ENCODE measurements around the gene HLTF.

Gene HLTF

GRCh38 chr3:149020196-149020838 lies 66.0 kb downstream of the HLTF start:
- DNase-seq (ENCODE audit: low read depth), result no peak
- H3K4me3 ChIP-seq (ENCODE audit: low read depth, low read length), result no peak overlapping the region

DNA sequence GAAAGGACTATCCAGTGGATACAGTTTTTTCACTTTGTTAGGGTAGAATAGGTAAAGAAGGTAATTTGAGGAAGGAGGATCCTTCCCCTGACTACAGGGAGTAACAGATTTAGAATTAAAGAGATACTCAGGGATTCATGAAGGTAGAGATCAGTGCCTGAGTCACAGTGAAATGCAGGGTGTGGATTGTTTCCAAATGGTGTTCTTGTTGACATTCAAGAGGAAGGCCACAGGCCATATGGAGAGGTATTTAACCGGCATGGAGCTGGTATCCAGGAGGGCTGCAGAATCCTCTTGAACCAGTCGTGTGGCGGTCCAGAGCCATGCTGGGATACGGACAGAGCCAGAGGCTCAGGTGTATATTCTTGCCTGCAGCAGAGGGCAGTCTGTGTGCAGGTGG lies 66.8 kb downstream of the HLTF start:
- no peak for DNase-seq (ENCODE audit: low read depth)
- H3K4me3 ChIP-seq (ENCODE audit: low read depth, low read length), result no peak overlapping the region

- H3K4me3 ChIP-seq (ENCODE audit: low read depth, low read length), result no peak overlapping the region
- no peak for DNase-seq (ENCODE audit: low read depth)
Measured at GRCh38 chr3:149018247-149018646, 68.1 kb downstream of the HLTF start.

- H3K4me3 ChIP-seq (ENCODE audit: low read depth, low read length), result no peak overlapping the region
- peak; percentile 81 for DNase-seq (ENCODE audit: low read depth)
Measured at GRCh38 chr3:149016669-149017541, 69.4 kb downstream of the HLTF start.

GRCh38 chr3:149016242-149016641 lies 70.1 kb downstream of the HLTF start:
- DNase-seq (ENCODE audit: low read depth), result no peak
- no peak overlapping the region for H3K4me3 ChIP-seq (ENCODE audit: low read depth, low read length)

DNA sequence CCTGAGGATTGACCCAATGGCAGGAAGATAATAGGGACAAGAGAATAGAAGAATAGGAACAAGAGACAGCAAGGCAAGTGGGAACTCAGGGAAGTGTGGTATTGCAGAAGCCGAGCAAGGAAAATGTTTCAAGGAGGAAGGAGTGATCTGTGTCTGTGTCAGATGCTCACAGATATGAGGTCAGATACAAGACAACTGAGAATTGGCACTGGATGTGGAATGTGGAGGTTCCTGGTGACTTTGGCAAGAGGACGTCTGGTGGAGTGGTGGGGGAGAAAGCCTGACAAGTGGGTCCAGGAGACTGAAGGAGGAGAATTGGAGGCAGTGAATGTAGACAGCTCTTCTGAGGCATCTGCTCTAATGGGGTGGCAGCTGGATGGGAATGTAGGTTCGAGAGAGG lies 70.9 kb downstream of the HLTF start:
- no peak for DNase-seq (ENCODE audit: low read depth)

DNA sequence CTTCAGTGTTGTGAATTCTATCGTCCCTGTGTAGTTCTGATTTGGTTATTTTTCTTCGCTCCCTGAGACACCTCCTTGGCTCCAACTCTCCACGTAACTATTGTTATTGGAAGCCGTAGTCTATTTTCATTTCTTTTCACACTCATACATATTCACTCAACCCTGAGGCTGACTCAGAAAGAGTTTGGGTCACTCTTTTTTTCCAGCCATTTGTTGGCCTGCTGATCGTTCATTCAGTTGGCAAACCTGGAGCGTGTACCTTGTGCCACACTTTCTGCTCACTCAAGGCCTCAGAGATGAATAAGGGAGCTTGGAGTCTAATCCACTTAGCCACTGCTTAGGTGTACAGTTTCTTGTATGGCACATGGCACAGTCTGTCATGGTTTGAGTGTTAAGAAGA lies 72.6 kb downstream of the HLTF start:
- no peak overlapping the region for H3K4me3 ChIP-seq (ENCODE audit: low read depth, low read length)
- DNase-seq (ENCODE audit: low read depth), result no peak

More for the DNA sequence above, 70.9 kb downstream of the HLTF start:
- H3K4me3 ChIP-seq (ENCODE audit: low read depth, low read length), result no peak overlapping the region

- no peak for DNase-seq (ENCODE audit: low read depth)
- no peak overlapping the region for H3K4me3 ChIP-seq (ENCODE audit: low read depth, low read length)
Measured at GRCh38 chr3:149011676-149012075, 74.7 kb downstream of the HLTF start.

- DNase-seq (ENCODE audit: low read depth), result no peak
- no peak overlapping the region for H3K4me3 ChIP-seq (ENCODE audit: low read depth, low read length)
Measured at GRCh38 chr3:149010966-149011365, 75.4 kb downstream of the HLTF start.

- H3K4me3 ChIP-seq (ENCODE audit: low read depth, low read length), result no peak overlapping the region
- no peak for DNase-seq (ENCODE audit: low read depth)
Measured at GRCh38 chr3:149010504-149010951, 75.8 kb downstream of the HLTF start.

- DNase-seq (ENCODE audit: low read depth), result no peak
- H3K4me3 ChIP-seq (ENCODE audit: low read depth, low read length), result no peak overlapping the region
Measured at GRCh38 chr3:149009732-149010131, 76.6 kb downstream of the HLTF start.

DNA sequence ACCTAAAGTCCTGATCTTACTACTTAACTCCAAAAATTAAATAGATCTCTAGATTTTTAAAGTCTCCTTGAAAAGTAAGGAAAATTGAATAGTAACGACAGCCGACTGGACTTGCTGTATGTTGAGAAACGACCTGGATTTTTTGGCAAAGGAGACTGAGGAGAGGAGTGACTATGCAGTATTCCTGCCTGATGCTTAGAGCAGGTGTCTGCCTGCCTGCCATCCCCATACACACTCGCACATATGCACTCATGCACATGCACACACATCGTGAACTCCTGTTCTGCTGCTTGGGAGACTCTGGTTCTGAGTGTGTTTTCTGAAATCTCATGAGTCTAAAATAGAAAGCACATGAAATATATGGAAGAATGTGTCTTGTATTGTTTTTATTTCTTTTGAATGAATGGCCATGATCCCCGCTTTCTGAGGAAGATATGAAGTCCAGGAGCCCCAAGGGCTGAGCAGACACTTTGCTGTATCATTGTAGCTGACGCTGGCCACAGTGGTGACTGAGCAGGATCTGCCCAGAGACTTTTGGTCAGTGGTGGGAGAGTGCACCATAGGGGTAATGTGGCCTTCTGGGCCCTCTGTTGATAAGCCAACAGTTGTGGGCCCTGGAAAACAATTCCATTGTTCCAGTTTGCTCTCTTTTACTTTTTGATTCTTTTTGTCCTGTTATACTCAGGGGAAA lies 78.6 kb downstream of the HLTF start:
- DNase-seq (ENCODE audit: low read depth), result no peak
- H3K4me3 ChIP-seq (ENCODE audit: low read depth, low read length), result no peak overlapping the region

DNA sequence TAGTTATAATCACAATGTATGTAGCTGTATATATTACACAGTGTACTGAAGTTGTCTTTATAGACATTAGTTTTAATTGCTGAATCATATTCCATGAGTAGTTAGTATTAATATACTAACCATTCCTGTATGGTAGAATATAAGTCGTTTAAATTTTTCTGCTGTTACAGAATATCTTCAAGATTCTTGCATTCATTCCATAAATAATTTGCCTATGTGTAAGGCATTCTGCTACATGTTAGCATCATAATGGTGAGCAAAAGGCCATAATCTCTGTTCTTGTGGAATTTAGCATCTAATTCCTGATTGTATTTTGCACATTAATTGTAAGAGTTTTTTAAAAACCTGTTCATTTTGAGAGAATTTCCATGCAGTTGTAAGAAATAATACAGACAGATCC lies 80.9 kb downstream of the HLTF start:
- no peak for DNase-seq (ENCODE audit: low read depth)
- H3K4me3 ChIP-seq (ENCODE audit: low read depth, low read length), result no peak overlapping the region

DNA sequence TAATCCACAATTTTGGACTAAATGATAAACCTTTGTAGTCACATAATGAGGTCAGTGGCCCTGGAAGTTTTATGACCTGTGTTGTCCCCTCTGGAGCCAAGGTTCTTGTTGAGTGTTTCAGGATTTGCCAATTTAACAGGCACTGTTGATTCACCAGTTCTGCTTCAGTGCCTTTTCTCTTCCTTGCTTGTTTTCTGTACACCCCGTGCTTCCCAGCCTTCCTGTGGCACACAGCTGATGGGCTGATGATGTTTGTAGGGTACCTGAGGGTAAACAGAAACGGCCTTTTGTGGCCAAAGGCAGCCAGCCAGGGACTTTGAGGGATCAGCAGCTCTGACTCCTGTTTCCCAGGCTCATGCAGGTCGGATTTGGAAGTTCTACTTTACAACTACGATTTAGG lies 81.7 kb downstream of the HLTF start:
- DNase-seq (ENCODE audit: low read depth), result peak; percentile 67
- H3K4me3 ChIP-seq (ENCODE audit: low read depth, low read length), result no peak overlapping the region

DNA sequence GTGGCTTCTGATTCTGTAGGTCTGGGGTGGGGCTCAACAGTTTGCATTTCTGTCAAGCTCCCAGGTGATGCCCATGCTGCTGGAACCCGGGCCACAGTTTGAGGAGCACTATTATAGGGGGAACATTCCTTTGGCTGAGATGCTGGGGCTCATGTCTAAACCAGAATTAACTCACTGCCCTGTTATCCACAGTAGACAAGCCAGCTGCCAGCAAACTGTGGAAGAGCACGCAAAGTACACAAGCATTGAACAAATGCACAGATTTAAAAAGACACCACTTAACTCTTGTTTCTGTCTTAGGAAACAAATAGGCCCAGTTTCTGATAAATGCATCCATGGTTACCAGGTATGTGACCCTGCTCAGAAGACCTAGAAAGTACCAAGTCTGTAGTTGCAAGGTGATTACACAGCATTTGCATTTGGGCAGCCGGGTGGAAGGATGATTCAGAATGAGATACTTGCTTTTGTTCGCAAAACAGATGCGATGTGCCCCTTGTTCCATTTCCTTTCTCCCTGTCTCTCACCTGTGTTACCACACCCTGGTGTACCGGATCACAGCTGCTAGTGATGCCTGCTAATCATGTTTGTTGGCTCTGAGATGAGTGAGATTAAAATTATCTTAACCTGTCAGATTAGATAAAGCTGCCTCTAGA lies 82.6 kb downstream of the HLTF start:
- H3K4me3 ChIP-seq (ENCODE audit: low read depth, low read length), result no peak overlapping the region
- no peak for DNase-seq (ENCODE audit: low read depth)

DNA sequence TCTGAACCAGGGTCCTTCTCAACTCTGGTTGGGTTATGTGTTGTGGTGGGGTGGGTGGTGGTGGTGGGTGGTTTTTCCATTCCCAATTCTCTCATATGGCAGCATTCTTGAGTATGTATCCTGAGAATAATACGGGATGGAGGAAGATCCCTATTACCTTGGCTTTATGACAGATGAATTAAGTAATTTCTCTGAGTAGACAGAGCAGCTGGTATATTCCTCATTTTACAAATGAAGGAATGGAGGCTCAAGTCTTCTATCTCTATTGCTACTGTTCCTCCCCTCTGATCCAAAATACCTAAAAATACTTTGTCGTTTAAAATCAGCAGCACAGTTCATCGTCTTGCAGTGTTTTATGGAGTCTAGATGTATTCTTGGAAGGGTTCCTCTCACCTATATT lies 84.6 kb downstream of the HLTF start:
- no peak for DNase-seq (ENCODE audit: low read depth)
- no peak overlapping the region for H3K4me3 ChIP-seq (ENCODE audit: low read depth, low read length)

- no peak for DNase-seq (ENCODE audit: low read depth)
Measured at GRCh38 chr3:149000206-149000745, 86.1 kb downstream of the HLTF start.

DNA sequence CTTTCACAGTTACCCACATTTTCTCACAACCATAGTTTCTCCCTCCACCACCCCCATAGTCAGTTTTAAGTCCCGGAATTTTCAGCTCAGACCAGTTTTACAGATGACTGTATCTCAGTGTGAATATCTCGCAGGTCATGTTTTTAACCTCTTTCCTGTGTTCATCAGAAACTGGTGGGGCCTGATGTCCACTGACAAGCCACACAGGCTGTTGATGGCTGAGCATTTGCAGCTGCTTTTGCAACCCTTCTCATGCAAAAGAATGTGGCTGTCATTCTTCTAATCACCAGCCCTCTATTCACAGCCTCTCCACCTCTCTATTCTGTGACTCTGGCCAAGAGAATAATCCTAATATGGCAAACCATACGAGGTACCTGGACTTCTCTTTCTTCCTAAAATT lies 86.5 kb downstream of the HLTF start:
- no peak for DNase-seq (ENCODE audit: low read depth)
- H3K4me3 ChIP-seq (ENCODE audit: low read depth, low read length), result no peak overlapping the region

More at GRCh38 chr3:149000206-149000745, 86.1 kb downstream of the HLTF start:
- H3K4me3 ChIP-seq (ENCODE audit: low read depth, low read length), result no peak overlapping the region

GRCh38 chr3:148998715-148999423 lies 87.5 kb downstream of the HLTF start:
- no peak overlapping the region for H3K4me3 ChIP-seq (ENCODE audit: low read depth, low read length)
- DNase-seq (ENCODE audit: low read depth), result no peak
